GM18505 (cell line): ENCODE measurements around the gene CDIP1.

Experiments used
- ATAC-seq: cut with Tn5 transposase; IDR thresholded peaks from one replicate; pipeline ENCODE4 v1.9.1; 2021; ENCODE audit not compliant: unreplicated experiment
- POLR2A ChIP-seq: IDR thresholded peaks from 4 replicates; pipeline ENCODE4 v1.6.1; 2011; ENCODE audit warnings: borderline replicate concordance; ENCODE audit not compliant: insufficient read depth, insufficient read length; ENCODE audit errors: extremely low read depth

CDIP1 gene

DNA sequence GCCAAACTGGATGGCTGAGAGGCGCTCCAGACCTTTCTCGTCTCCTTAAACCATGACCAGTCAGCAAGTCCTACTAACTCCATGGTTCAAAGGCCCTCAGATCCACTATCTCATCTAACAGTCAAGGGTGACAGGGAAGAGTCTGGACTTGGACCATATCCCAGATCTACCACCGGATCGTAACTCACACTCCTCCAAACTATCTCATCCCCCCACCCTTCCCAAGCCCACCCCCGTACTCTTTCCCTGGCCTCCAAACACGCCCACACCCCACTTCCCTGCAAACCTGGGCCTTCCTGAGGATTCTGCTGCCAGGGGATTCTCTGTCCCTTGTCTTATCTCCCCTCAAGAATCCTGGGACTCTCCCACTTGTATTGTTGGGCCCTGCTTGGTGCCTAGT lies 5.1 kb downstream of the CDIP1 start:
- TF ChIP-seq POLR2A, result no peak
- no peak for ATAC-seq

DNA sequence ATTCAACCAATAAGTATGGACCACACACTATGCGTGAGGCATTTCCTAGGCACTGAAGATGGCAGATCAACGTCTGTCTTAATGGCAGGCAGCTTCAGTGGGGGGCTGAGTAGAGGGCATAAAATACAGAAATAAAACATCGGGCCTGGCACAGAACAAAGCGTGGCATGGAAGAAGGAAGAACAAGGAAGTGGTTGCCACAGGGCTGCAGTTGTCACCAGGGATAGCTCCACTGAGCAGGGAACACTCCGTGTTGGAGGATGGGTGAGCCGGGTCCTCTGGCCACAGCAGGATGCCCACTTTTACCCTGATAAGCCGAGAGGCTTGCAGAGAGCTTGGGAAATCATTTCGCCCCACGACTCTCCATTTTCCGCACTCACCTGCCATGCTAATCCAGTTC lies 6.3 kb downstream of the CDIP1 start:
- ATAC-seq, result no peak
- no peak for TF ChIP-seq POLR2A

DNA sequence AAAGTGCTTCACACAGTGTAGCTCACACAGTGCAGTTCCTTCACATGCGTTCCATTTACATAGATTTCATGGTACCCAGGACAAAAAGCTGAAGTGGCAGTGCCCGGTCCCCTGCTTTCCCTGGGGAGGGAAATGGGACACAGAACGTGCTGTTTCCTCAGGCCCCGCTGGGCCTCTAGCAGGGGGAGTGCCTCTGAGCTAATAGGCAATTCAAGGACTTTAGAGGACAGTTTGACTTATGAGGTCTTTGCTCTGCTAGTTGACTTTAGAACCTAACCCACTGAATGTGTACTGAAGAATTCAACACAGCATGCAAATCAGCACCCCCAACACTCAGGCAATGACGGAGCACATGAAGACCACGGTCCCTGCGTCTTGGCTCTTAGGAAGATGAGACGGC lies 6.8 kb downstream of the CDIP1 start:
- no peak for TF ChIP-seq POLR2A
- no peak for ATAC-seq

DNA sequence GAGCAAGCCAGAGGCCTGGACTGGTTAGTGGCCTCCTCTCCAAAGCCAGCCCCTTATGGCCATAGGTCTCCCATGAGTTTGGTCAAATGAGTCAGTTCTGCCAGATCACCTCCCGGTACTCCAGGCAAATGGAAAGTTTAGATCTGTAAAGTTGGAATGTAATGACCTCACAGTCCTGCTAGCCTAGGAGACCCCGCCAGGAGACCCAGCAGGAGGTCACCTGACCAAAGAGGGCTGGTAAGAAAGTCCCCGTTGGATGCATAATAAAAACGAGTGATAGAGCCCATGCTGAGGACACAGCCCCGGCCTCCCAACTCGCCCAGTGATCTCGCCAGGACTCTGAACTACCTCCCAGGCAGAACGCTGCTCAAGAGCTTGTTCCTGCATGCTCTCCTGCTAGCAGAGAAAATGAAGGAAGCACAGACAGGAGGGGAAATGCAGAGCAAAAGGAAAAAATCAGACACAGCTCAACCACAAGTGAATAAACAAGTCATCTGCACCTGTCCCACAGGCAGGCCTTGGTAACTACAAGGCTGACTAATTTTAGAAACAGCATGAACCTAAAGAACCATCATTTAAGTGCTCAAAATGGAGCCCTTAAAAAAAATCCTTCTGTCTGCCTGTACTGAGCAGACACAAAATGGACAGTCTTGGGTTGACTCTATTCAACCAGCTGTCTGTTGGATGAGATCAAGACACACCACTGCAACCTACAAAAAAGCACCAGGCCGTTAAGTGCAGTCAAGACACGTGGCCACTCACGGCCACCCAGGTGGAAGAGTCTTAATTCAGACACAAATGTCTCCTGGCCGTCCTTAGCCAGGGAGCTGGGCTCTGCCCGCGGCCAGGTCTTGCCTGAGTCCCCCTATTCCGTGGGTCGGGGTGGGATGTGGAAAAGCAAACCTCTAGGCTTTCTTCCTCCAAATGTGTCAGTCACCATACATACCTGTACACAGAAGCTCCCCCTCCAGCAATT lies 9.2 kb downstream of the CDIP1 start:
- no peak for TF ChIP-seq POLR2A
- ATAC-seq, result no peak

DNA sequence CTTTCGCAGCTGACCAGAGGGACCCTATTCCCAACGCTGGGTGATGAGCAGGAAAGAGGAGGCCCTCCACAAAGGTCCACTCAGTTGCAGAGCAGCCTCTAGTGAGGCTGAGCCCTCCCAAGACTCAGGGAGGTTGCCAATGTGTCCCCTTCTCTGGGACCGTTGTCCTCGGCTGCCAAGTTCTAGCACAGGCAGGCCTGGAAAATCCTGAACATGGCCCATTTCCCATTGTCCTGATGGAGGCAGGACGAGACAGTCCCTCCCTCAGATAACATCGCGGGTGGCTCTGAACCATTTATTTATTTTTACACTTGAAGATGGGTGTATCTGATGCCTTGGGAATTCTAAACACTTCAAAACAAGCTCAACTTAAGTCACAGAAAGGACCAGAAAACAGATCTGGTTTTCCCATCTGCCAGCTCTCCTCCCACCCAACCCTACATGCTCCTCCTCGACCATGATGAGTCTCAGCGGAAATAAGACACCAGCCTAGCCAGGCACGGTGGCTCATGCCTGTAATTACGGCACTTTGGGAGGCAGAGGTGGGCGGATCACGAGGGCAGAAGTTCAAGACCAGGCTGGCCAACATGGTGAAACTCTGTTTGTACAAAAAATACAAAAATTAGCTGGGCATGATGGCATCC lies 12.8 kb downstream of the CDIP1 start:
- no peak for TF ChIP-seq POLR2A
- no peak for ATAC-seq

DNA sequence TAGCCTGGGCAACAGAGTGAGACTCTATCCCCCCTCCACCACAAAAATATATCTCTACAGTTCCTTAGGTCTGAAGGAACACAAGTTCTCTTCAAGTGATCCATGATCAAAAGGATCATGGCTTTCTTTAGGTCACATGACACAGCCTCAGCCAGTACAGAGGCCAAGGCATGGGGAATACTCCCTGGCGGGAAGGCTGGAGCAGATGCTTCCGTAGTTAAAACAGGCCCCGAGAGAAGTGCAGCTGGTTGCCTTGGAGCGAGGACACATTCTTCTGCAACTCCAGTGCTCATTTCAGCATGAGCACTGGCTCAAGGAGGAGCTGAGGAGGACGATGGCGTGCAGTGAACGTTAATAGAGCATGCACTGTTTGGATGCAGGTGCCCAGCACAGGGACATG lies 13.5 kb downstream of the CDIP1 start:
- TF ChIP-seq POLR2A, result no peak
- ATAC-seq, result no peak

DNA sequence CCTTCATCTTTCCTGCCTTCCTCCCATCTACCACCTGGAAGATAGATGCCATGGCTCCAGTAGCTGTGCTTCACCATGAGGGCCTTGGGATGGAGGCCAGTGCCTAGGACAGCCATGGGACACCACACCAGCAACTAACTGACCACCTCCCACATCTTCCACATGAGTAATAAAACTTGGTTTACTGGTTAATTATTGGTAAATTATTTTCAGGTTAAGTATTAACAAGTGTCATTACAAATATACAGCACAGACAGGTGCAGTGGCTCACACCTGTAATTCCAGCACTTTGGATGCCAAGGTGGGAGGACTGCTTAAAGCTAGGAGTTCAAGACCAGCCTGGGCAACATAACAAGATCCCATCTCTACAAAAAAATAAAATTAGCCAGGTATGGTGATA lies 14.0 kb downstream of the CDIP1 start:
- no peak for ATAC-seq
- TF ChIP-seq POLR2A, result no peak

DNA sequence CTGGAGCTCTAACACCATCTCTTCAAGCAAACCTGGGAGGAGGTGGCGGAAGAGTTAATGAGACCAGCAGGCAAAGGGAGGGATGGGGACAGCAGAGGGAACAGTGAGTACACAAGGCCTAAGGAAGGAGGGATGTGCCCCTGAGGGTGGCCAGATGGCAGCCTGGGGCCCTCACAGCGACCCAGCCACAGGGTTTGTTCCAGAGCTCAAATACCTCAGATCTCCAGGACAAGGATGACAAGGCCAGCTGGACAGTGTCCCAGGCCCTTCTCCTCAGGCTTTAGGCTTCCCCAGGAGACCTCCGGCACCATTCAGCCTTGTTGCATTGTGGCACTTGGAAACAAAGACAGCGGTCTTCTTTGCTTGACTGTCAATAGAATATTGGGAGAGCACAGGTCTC lies 14.9 kb downstream of the CDIP1 start:
- no peak for ATAC-seq
- no peak for TF ChIP-seq POLR2A

DNA sequence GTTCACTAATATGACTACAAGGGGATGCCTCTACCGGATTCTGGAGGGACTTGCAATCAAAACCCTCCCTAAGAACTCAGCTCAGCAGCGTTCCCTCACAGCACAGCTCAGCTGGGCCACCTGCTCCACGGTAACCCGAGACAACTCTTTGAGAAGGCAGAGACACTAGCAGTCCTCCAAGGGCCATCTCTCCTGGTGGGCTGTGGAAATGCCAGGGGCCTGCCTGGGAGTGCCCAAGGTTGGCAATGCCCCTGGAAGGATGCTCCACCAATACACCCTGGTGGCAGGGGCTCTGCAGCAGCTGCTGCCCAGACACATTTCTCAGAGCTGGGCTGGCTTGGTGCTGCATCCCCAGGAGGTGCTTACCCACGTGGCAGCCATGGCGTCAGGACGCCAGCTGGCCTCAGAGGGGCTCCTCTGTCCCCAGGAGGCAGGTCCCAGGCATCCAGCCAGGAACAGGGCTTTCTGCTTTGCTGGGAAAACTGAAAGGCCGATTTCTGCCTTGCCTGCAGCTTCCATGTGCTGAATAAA lies 16.5 kb downstream of the CDIP1 start:
- TF ChIP-seq POLR2A, result no peak
- ATAC-seq, result no peak

DNA sequence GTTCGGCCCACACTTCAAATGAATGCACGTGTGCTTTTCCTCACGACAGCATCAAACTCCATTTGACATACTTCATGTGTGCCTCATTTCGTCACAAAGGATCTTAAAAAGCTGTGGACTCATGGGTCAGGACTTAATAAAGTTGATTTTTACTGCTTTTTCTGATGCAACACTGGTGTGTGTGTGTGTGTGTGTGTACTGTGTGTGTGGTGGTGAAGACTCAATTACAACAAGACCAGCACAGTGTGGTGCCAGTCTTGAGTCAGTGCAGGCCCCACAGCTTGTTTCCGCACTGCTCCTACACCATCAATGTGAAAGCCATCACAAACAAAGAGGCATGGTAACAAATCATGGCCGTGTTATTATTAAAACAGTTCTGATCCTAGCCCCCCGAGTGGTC lies 17.7 kb downstream of the CDIP1 start:
- ATAC-seq, result no peak
- no peak for TF ChIP-seq POLR2A

DNA sequence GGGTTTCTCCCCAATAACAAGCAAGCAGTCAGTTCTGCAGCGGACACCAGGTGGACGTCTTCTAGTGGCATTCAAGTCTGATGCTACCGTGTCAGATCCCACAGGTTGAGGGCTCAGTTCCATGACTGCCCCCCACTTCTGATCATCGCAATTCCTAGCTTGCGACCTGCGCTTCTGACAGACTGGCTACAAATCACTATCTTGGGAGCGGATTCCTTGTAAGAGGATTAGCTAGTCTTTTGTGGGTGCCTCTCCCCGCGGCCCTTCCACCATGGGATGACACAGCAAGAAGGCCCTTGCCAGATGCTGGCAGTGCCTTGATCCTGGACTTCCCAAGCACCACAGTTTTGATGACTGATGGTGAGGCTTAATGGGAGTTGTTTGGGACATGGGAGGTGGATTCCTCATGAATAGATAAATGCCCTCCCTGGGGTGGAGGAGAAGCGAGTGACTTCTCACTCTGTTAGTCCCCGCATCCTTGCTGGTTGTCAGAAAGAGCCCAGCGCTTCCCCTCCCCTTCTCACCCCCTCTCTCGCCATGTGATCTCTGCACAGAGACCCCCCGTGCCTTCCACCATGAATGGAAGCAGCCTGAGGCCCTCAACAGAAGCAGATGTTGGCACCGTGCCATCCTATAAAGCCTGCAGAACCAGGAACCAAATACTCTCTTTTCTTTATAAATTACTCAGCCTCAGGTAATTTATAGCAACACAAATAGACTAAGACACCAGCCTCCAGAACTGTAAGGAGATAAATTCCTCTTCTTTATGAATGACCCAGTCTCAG lies 19.1 kb downstream of the CDIP1 start:
- no peak for TF ChIP-seq POLR2A
- no peak for ATAC-seq

DNA sequence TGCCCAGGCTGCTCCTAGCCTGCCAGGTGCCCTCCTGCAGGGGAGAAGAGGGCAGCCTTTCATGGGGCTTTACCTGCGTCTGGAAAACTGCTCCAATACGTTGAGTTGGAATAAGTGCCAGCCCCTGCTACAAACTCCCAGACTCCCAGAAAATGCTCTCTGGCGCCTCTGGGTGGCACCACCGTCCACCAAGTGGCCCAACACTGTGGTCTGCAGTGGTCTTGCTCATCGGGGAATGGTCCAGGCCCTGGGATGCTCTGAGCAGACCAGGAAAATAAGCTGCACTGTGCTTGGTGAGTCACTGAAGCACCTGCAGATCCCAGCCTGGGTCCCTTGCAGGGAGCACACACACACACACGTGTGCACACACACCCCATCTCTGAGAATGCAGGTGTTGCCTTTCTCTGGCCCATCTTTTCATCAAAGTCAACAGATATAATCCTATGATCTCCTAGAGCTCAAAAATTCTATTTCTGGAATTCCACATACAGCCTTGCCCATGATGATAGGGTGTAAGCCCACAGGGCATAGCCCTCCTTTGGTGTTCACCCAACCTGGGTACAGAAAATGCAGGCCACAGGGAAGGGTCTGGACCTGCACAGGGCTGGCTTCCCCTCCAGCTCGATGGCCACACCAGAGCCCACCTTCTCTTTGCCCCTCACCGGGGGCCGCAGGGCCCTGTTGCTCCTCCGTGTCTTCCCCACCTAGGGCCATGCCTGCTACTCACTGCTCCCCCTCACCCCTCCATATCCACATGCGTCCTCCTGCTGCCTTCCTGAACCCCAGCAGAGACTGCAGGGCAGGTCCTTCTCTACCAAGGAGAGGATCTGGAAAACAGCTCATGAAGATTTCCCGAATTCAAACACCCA lies 20.5 kb downstream of the CDIP1 start:
- TF ChIP-seq POLR2A, result no peak
- no peak for ATAC-seq

DNA sequence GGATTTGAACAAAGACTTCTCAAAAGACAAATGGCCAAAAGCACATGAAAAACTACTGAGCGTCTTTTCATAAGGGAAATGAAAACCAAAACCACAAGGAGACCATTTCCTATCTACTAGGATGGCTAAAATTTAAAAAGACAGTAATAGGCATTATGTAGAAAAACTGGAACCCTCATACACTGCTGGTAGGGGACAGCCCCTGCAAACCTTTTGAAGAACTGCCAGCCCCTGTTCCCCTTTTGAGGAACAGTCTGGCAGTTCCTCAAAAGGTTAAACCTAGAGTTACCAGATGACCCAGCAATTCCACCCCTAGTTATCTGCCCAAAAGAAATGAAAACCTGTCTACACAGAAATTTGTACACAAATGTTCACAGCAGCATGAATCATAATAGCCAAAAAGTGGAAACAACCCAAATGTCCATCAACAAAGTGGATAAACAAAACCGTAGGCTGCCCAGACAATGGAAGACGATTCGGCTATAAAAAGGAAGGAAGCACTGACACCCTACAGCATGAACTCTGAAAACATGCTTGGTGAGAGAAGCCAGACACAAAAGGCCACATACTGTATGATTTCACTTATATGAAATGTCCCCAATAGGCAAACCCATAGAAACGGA lies 22.9 kb downstream of the CDIP1 start:
- TF ChIP-seq POLR2A, result no peak
- ATAC-seq, result peak; percentile 61

DNA sequence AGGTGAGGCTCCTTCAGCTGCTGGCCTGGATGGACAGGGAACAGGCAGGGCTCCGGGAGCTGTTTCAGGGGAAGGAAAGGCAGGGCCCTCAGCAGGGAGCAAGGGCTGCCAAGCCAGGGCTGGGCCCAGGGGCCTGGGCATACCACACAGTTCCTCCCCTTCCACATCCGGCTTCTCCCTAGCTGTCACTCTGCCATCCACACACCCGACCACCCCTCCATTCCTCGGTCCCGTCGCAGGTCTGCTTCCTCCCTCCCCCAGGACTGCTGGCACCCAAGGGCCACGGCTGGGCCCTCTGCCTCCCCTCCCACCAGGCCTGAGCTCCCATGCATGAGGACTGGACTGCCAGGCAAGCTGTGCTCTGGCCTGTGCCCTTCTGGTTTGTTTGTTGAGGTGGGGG lies 24.0 kb downstream of the CDIP1 start:
- TF ChIP-seq POLR2A, result no peak

More for the DNA sequence above, 24.0 kb downstream of the CDIP1 start:
- ATAC-seq, result no peak
